HG03159 (cell line): ENCODE results near the gene TSSK6.
"Not testable (repeated sequence)": the region's sequence is repeated elsewhere in the genome, so short reads cannot be mapped to it uniquely, and the experiment has no call there.

ENCODE experiments used
- ATAC-seq: cut with Tn5 transposase; IDR thresholded peaks from one replicate; pipeline ENCODE4 v1.9.1; 2021; ENCODE audit warnings: mild to moderate bottlenecking, moderate library complexity; ENCODE audit not compliant: unreplicated experiment

TSSK6 gene

GRCh38 chr19:19488875-19489690, 26.3 kb downstream of the TSSK6 start:
- peak; percentile 67 for ATAC-seq

DNA sequence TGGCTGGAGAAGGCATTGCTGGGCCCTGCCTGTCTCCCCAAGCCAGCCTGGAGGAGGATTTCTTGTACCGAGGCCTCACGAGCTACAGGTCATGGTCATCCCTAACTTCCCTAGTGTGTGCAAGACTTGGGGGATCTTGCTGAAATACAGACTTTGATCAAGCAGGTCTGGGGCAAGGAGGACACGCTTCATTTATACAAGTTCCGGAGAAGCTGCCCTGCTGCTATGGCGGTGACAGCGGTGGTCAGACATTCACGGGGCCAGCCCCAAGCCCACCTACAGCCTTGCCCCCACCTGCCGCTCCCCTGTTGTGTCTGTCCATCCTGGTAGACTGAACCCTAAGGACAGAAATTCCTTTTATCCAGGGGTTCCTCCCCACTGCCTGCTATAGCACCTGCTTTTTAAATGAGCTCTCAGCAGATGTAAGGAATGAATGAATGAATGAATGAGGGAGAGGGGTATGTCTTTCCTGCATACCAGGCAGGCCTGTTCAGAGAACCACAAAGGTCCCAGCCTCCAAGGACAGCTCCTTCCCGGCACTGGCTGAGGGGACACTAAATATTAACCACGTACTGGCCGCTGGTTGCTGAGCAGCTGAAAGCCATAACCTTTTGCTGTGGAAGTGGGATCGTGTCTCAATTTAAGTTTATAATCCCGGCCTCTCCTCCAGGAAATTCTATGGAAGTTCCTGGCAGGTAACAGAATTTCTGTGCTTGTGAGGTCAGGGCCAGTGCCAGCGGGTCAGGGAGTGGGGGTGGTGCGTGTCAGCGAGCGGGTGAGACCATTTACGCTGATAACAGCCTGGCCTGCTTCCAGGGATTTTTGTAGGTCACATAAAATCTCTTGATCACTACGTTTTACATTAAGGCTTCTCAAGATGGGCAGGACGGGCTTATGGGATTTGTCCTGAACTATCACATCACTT, 27.1 kb downstream of the TSSK6 start:
- no peak for ATAC-seq

DNA sequence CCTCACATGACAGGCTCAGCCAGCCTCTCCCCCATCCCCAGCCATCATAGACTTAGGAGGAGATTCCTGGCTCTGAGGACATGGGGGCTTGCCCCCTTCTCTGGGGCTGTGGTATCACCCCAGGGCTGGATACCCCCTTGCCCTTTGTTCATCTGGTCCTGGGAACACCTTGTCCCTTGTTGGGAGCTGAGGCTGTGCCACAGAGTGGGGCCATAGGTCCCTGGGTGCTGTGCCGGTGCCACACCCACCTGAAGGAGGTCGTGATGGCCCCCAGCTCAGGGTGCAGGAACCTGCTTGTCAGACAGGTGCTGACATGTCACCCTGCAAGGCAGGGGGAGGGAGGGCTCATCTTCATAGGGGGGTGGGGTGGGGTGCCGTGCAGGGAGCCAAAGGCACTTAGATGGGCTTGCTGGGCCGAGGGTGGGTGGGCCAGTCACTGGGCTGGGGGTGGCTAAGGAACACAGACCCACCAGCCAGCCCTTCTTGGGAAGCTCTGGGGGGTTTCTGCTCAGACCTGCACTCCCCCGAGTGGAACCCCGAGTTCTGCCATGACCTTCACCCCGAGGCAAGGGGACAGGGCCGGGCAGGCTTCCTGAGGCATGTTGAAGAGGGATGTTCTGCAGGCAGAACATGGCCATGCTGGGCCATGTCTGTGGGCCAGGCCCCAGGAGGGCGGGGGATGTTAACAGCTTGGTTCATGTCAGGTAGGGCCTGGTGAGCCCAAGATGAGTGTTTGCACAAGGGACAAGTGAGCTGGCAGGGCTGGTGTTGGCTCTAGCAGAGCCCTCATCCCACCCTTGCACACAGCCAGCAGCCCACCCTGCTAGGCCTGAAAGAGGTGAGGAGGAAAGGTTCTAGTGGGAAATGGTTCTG, 28.0 kb downstream of the TSSK6 start:
- ATAC-seq: no peak

GRCh38 chr19:19486343-19487076, 28.8 kb downstream of the TSSK6 start:
- ATAC-seq: no peak

DNA sequence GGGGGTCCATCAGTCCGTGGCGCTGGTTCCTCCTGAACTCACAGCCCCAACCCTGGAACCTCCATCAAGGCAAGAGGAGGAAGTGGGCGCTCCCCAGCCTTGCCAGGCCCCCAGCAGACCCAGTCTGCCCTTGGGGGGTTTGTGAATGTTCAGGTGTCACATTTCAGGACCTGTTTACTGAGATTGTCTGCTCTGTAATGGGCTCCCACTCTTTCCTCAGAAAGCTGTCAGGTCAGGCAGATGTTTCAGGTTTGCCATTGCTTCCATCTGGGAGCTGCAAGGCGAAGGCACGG, 29.4 kb downstream of the TSSK6 start:
- no peak for ATAC-seq

GRCh38 chr19:19485161-19485997, 30.0 kb downstream of the TSSK6 start:
- ATAC-seq: no peak

DNA sequence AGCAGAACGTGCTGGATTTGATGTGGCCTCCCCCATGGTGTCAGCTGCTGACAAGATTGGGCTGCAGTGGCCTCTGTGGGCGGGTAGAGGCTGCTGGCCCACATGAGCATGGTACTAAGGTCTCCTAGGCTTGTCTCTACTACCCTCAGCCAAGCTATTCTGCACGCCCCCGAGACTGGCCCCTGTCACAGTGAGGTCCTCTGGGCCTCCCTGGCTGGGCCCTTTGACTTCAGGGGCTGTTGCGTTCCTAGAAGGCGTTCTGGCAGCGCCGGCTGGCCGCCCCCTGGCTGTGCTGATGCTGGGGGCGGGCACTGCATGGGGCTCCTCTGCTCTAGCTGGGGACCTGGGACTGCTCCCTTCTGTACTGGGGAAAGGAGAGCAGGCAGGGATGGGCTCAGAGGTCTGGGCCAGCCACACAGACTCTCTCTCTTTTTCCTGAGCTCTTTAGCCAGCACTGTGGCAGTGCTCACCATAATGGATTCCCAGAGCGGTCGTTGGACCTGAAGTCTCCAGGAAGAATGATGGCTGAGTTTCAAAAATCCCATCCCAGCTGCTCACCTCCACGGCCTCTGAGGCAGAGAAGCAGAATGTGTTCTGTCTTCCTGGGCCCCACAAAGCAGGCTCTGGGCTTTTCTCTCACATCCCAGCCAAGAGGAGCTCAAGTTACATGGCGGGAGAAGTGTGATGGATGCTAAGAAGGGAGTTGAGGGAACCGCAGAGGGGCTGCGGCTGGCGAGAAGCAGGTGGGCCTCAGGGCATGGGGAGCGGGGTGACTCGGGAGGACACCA, 32.3 kb downstream of the TSSK6 start:
- no peak for ATAC-seq

- no peak for ATAC-seq
Measured at GRCh38 chr19:19480688-19481087, 34.7 kb downstream of the TSSK6 start.

- no peak for ATAC-seq
Measured at GRCh38 chr19:19477705-19478383, 37.5 kb downstream of the TSSK6 start.

- no peak for ATAC-seq
Measured at GRCh38 chr19:19475849-19476828, 39.2 kb downstream of the TSSK6 start.

- no peak for ATAC-seq
Measured at GRCh38 chr19:19475015-19475765, 40.2 kb downstream of the TSSK6 start.

DNA sequence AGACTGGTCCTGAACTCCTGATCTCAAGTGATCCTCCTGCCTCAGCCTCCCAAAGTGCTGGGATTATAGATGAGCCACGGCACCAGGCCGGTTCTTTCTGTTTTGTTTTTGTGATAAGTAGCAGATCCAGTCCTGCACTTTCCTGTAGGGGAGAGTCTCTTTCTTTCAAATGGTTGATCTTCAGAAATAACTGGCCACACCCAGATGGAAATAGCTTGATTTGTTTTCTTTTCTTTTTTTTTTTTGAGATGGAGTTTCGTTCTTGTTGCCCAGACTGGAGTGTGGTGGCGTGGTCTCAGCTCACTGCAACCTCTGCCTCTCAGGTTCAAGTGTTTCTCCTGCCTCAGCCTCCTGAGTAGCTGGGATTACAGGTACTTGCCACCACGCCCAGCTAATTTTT, 43.2 kb downstream of the TSSK6 start:
- ATAC-seq: not testable (repeated sequence)

- ATAC-seq: no peak
Measured at GRCh38 chr19:19471682-19472081, 43.7 kb downstream of the TSSK6 start.

GRCh38 chr19:19470579-19470978, 44.8 kb downstream of the TSSK6 start:
- no peak for ATAC-seq

GRCh38 chr19:19468424-19469050, 46.8 kb downstream of the TSSK6 start:
- no peak for ATAC-seq

- ATAC-seq: no peak
Measured at GRCh38 chr19:19466201-19466600, 49.1 kb downstream of the TSSK6 start.
